ENCODE data around the gene WNT1. TPM values are rescaled to one million over a fixed set of nuclear protein-coding genes. Genes with fewer than 3 reads are reported as not detected.

Gene WNT1
- total and polyA plus RNA-seq, 10 of the 15 experiments (the other 5 are each of a cell fraction or from before 2014, with no cell fraction given), result not detected

- H3K4me2 ChIP-seq (ENCODE audit: control insufficient read depth, insufficient read depth), result no peak overlapping the region
- ChIA-PET SMC1A (ENCODE audit: uncharacterized antibody, unreplicated experiment) (interaction anchor here (0.9 to 5.1 kb wide), 5 partner anchors 11 to 84 kb away, joined by 3 to 25 read pairs (median 5); partner anchors contain the start of genes ARF3, DDX23 and FKBP11), POLR2A (no interaction called here), RAD21 (ENCODE audit: unreplicated experiment) (interaction anchor here (0.9 to 2.9 kb wide), 3 partner anchors 11 to 83 kb away, joined by 3 to 16 read pairs (median 5); partner anchors contain the start of genes DDX23 and FKBP11), CTCF (interaction anchor here (0.6 to 4.6 kb wide), 31 partner anchors 9 to 101 kb away, joined by 3 to 41 read pairs (median 4); partner anchors contain the start of genes ARF3, DDN, DDX23 and FKBP11)
- H4K20me1 ChIP-seq (ENCODE audit: control insufficient read depth, insufficient read depth), result no peaks in the 10 kb centered on the region
- TSS peak; percentile 38 for BruUV-seq (replicated peaks)
- H3K27ac ChIP-seq (ENCODE audit: control insufficient read depth, insufficient read depth), result no peak overlapping the region
- H3K9ac ChIP-seq (ENCODE audit: control insufficient read depth, insufficient read depth, low read length), result no peak overlapping the region
- TF ChIP-seq PAX5 (IDR thresholded peaks at IDR 0.05; ENCODE audit: borderline replicate concordance, low read depth, low read length) (no peak), MLLT1 (IDR thresholded peaks at IDR 0.05) (no peak), SMC3 (IDR thresholded peaks at IDR 0.05; ENCODE audit: borderline replicate concordance, low read length) (peak; percentile 59), YY1 (IDR thresholded peaks at IDR 0.05; ENCODE audit: low read depth, low read length) (peak; percentile 56; the same call in 1 of the 2 replicates), SREBF2 (IDR thresholded peaks at IDR 0.05; ENCODE audit: low read length) (no peak), MYC (IDR thresholded peaks at IDR 0.05; ENCODE audit: insufficient read depth, insufficient read length, insufficient replicate concordance, low read length, severe bottlenecking) (no peak), ZBTB4 (CRISPR knock-in tag; IDR thresholded peaks at IDR 0.05) (no peak), TARDBP (IDR thresholded peaks at IDR 0.05; ENCODE audit: borderline replicate concordance) (no peak), IKZF2 (IDR thresholded peaks at IDR 0.05) (no peak), RAD21 (IDR thresholded peaks at IDR 0.05; ENCODE audit: insufficient read depth, low read depth, low read length) (peak; percentile 62)
- TF ChIP-seq, protein P1, sequence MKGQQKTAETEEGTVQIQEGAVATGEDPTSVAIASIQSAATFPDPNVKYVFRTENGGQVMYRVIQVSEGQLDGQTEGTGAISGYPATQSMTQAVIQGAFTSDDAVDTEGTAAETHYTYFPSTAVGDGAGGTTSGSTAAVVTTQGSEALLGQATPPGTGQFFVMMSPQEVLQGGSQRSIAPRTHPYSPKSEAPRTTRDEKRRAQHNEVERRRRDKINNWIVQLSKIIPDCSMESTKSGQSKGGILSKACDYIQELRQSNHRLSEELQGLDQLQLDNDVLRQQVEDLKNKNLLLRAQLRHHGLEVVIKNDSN (IDR thresholded peaks at IDR 0.05; ENCODE audit: borderline replicate concordance, extremely low read length, insufficient read depth, low read depth, low read length), result no peak
- TF ChIP-seq, protein P2, sequence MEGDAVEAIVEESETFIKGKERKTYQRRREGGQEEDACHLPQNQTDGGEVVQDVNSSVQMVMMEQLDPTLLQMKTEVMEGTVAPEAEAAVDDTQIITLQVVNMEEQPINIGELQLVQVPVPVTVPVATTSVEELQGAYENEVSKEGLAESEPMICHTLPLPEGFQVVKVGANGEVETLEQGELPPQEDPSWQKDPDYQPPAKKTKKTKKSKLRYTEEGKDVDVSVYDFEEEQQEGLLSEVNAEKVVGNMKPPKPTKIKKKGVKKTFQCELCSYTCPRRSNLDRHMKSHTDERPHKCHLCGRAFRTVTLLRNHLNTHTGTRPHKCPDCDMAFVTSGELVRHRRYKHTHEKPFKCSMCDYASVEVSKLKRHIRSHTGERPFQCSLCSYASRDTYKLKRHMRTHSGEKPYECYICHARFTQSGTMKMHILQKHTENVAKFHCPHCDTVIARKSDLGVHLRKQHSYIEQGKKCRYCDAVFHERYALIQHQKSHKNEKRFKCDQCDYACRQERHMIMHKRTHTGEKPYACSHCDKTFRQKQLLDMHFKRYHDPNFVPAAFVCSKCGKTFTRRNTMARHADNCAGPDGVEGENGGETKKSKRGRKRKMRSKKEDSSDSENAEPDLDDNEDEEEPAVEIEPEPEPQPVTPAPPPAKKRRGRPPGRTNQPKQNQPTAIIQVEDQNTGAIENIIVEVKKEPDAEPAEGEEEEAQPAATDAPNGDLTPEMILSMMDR (IDR thresholded peaks at IDR 0.05 in 2 of 3, conservative IDR thresholded peaks at IDR 0.05 in 1 of 3; ENCODE audit: control insufficient read depth in 2 of 3, extremely low read depth in 1 of 3, insufficient read depth in 1 of 3, low read depth in 3 of 3, low read length in 3 of 3), result peak; percentile 83 to 95 (median 90)
- FAIRE-seq, result peak; percentile 61
- H3K4me3 ChIP-seq, result no peak overlapping the region
- H3K9me3 ChIP-seq (replicated peaks; ENCODE audit: control insufficient read depth, insufficient read depth, low read length), result no peaks in the 10 kb centered on the region
- no peaks in the 10 kb centered on the region for H3K79me2 ChIP-seq (ENCODE audit: control insufficient read depth, insufficient read depth, low read length)
- no peak overlapping the region for H2AFZ ChIP-seq (ENCODE audit: control insufficient read depth, low read depth, low read length)
- no peak for DNase-seq (ENCODE audit: low read depth, low spot score)
- intact Hi-C loops (cut with micrococcal nuclease; ENCODE audit: unreplicated experiment), result loop anchor here (1.0 kb wide), 1 partner anchor 83 kb away; no protein-coding TSS in a partner anchor
- in situ Hi-C loops (cut with MboI), result no loop called here
- H3K36me3 ChIP-seq (ENCODE audit: control insufficient read depth in 2 of 2, insufficient read depth in 2 of 2, low read length in 1 of 2), result peaks cover 33 to 39% of the 10 kb centered on the region in 2 experiments
- peak; percentile 95 for ATAC-seq
- H3K27me3 ChIP-seq (replicated peaks in 1 of 2; ENCODE audit: control insufficient read depth in 2 of 2, insufficient read depth in 2 of 2, low read length in 1 of 2), result no peaks in the 10 kb centered on the region
- no peaks in the 10 kb centered on the region for H3K4me1 ChIP-seq (ENCODE audit: control insufficient read depth, insufficient read depth, low read length)
These were observed 41.6 kb upstream of the WNT1 start for GRCh38 chr12:48936379-48936979.

Data from GM12878 (cell line).